B cell (primary cell): Measurements from ENCODE around the gene ELAVL3. TPM values are rescaled to one million over a fixed set of nuclear protein-coding genes. Genes with fewer than 3 reads are reported as not detected.
"Not testable (repeated sequence)": the region's sequence is repeated elsewhere in the genome, so short reads cannot be mapped to it uniquely, and the experiment has no call there.

ENCODE experiments used
- ATAC-seq: fragments of 200-7000 bp; cut with Tn5 transposase; one replicate; pipeline ENCODE4 v1.10.0; 2021; ENCODE audit warnings: low read depth, mild to moderate bottlenecking, moderate number of reproducible peaks, moderate library complexity
- CTCF ChIA-PET: fragments of 350-600 bp; sonication (Branson Sonifier 250); formaldehyde crosslinking; loops from one replicate; lab custom pipeline; 2021; ENCODE audit warnings: antibody characterized with exemption, inconsistent platforms; lab: Charles Lee
- POLR2A ChIA-PET: fragments of 350-600 bp; sonication (Branson Sonifier 250); formaldehyde crosslinking; loops from one replicate; lab custom pipeline; 2021; ENCODE audit warnings: antibody characterized with exemption; lab: Charles Lee
- DNase-seq: peaks from one replicate; pipeline ENCODE4 v3.0.0; 2013
- H2AFZ ChIP-seq: 2 replicates; pipeline ENCODE4 v1.6.1; 2012; ENCODE audit warnings: mild to moderate bottlenecking, low read depth, low read length; ENCODE audit not compliant: insufficient read depth, poor library complexity, severe bottlenecking
- H3K27ac ChIP-seq, 2 donors: 1 replicate in 1 of 2; 2 replicates in 1 of 2; pipeline ENCODE4 v1.5.1; 2012 to 2013; ENCODE audit warnings: low read length in 2 of 2, mild to moderate bottlenecking in 2 of 2, moderate library complexity in 1 of 2
- H3K27me3 ChIP-seq, 4 experiments: fragments of 200-600 bp in 1 of 4; sonication (generic) in 1 of 4; replicated peaks in 1 of 4; 1 replicate in 2 of 4; 2 replicates in 2 of 4; pipeline versions ENCODE4 v1.6.1 to v1.7.0; 2013 to 2016; ENCODE audit warnings: low read length in 3 of 4, mild to moderate bottlenecking in 2 of 4, mixed read lengths in 1 of 4, moderate library complexity in 1 of 4; ENCODE audit not compliant: insufficient read depth in 4 of 4, control insufficient read depth in 3 of 4; ENCODE audit errors: control extremely low read depth in 1 of 4
- H3K36me3 ChIP-seq, 2 experiments: replicated peaks in 1 of 2; 1 replicate in 1 of 2; 2 replicates in 1 of 2; pipeline versions ENCODE4 v1.6.1 to v1.7.1; 2013; ENCODE audit warnings: low read length in 1 of 2; ENCODE audit not compliant: insufficient read depth in 2 of 2, control insufficient read depth in 1 of 2; ENCODE audit errors: control extremely low read depth in 1 of 2, extremely low read depth in 1 of 2
- H3K4me1 ChIP-seq, 2 donors: fragments of 200-600 bp in 1 of 2; sonication (generic) in 1 of 2; 1 replicate in 1 of 2; 2 replicates in 1 of 2; pipeline versions ENCODE4 v1.5.1 to v1.6.1; 2013 to 2017; ENCODE audit warnings: low read length in 2 of 2; ENCODE audit not compliant: control insufficient read depth in 2 of 2, insufficient read depth in 2 of 2
- H3K4me2 ChIP-seq: replicated peaks from 2 replicates; pipeline ENCODE3; 2012; ENCODE audit warnings: mild to moderate bottlenecking, low read depth, low read length; ENCODE audit not compliant: poor library complexity, severe bottlenecking
- H3K4me3 ChIP-seq, 5 experiments: fragments of 200-600 bp in 1 of 5; sonication (generic) in 1 of 5; 1 replicate in 3 of 5; 2 replicates in 2 of 5; pipeline versions ENCODE4 v1.5.1 to v1.7.0; 2011 to 2016; ENCODE audit warnings: low read length in 4 of 5, mild to moderate bottlenecking in 4 of 5, low read depth in 2 of 5, control low read depth in 1 of 5, moderate library complexity in 1 of 5; ENCODE audit not compliant: insufficient read depth in 1 of 5; ENCODE audit errors: control extremely low read depth in 1 of 5, extremely low read depth in 1 of 5
- H3K79me2 ChIP-seq: fragments of 200-600 bp; sonication (generic); one replicate; pipeline ENCODE4 v1.6.0; 2016; ENCODE audit warnings: low read length; ENCODE audit not compliant: control insufficient read depth, insufficient read depth
- H3K9ac ChIP-seq: fragments of 200-600 bp; sonication (generic); 2 replicates; pipeline ENCODE4 v1.6.1; 2017; ENCODE audit warnings: mild to moderate bottlenecking, low read length, moderate library complexity
- H3K9me3 ChIP-seq, 3 donors: one replicate each; pipeline versions ENCODE4 v1.6.1 to v1.7.1; 2013; ENCODE audit warnings: low read length in 2 of 3; ENCODE audit not compliant: control insufficient read depth in 2 of 3, insufficient read depth in 1 of 3; ENCODE audit errors: control extremely low read depth in 1 of 3
- H4K20me1 ChIP-seq: 2 replicates; pipeline ENCODE4 v1.6.0; 2012; ENCODE audit warnings: mild to moderate bottlenecking, low read length; ENCODE audit not compliant: insufficient read depth, control insufficient read depth, poor library complexity, severe bottlenecking
- H3K27ac Mint-ChIP-seq: one replicate; pipeline ENCODE4 v1.8.0; 2021; ENCODE audit warnings: mixed read lengths
- H3K27me3 Mint-ChIP-seq: one replicate; pipeline ENCODE4 v1.8.0; 2021; ENCODE audit warnings: mixed read lengths
- H3K4me1 Mint-ChIP-seq: one replicate; pipeline ENCODE4 v1.8.0; 2021; ENCODE audit warnings: mixed read lengths
- H3K4me3 Mint-ChIP-seq: one replicate; pipeline ENCODE4 v1.8.0; 2021; ENCODE audit warnings: mixed read lengths
- H3K9me3 Mint-ChIP-seq: one replicate; pipeline ENCODE4 v1.8.0; 2022; ENCODE audit warnings: mixed read lengths; ENCODE audit not compliant: insufficient read depth
- CTCF ChIP-seq: fragments of 200-600 bp; IDR thresholded peaks from one replicate; pipeline ENCODE4 v1.8.0; 2022; ENCODE audit warnings: antibody characterized with exemption, mild to moderate bottlenecking
- EZH2 ChIP-seq: IDR thresholded peaks from 2 replicates; pipeline ENCODE4 v1.6.1; 2012; ENCODE audit warnings: borderline replicate concordance, low read depth, mild to moderate bottlenecking, moderate library complexity, low read length; ENCODE audit not compliant: insufficient read depth, poor library complexity, severe bottlenecking
- WGBS: methylation state at CpG from one replicate; pipeline ENCODE4 v1.1.5; 2013; ENCODE audit warnings: missing lambda C conversion rate; ENCODE audit not compliant: insufficient coverage; 5-methylcytosine and 5-hydroxymethylcytosine counted together
- intact Hi-C: fragments of 100-400 bp; cut with micrococcal nuclease; formaldehyde crosslinking; loops from one replicate; pipeline ENCODE4 v1.10.0; 2022
- polyA plus RNA-seq: library from polyadenylated mRNA; depleted of rRNA; stranded (reverse); fragments of >200 nt; gene quantifications from 2 replicates; pipeline ENCODE4 v1.2.3, GENCODE V29; 2012
- total RNA-seq, 2 donors: library from RNA; stranded (reverse); fragments of 120-200 nt in 1 of 2; gene quantifications; 1 replicate in 1 of 2; 2 replicates in 1 of 2; pipeline versions ENCODE4 v1.2.3 to v1.2.4, GENCODE V29; 2013 to 2022

Gene ELAVL3
- total and polyA plus RNA-seq, 2 donors (not counting 1 experiment from before 2014, with no cell fraction given), result 0.01 TPM; not detected in 1

- 8% methylated on average over 9 of the region's 9 CpGs for WGBS
- Mint-ChIP-seq H3K27me3 (no peaks in the 10 kb centered on the region), H3K4me3 (peak overlapping the region; percentile 96), H3K9me3 (no peaks in the 10 kb centered on the region), H3K27ac (peak overlapping the region; percentile 88), H3K4me1 (peaks cover 29% of the 10 kb centered on the region)
- peaks cover 0 to 22% of the 10 kb centered on the region in 2 experiments for H3K36me3 ChIP-seq
- H3K27ac ChIP-seq, result peak overlapping the region; percentile 70 to 92
- DNase-seq (no peak), ATAC-seq (no peak)
- TF ChIP-seq CTCF, result no peak
- TF ChIP-seq EZH2, result no peak
- H2AFZ ChIP-seq, result peak overlapping the region; percentile 99
- H4K20me1 ChIP-seq, result no peaks in the 10 kb centered on the region
- peak overlapping the region; percentile 76 to 95 (median 80) for H3K4me3 ChIP-seq
- peak overlapping the region; percentile 95 for H3K9ac ChIP-seq
- CTCF ChIA-PET, result interaction anchor here (0.6 to 1.4 kb wide), 11 partner anchors 9 to 141 kb away, joined by 3 to 17 read pairs (median 5); partner anchors contain the start of genes RGL3 and SWSAP1
- H3K79me2 ChIP-seq, result peaks cover 24% of the 10 kb centered on the region
- peaks cover 27 to 40% of the 10 kb centered on the region in 2 donors for H3K4me1 ChIP-seq
- POLR2A ChIA-PET, result interaction anchor here (0.5 to 1.4 kb wide), 6 partner anchors 12 to 569 kb away, joined by 3 to 15 read pairs (median 5); partner anchors contain the start of gene SWSAP1
- H3K27me3 ChIP-seq, result no peaks in the 10 kb centered on the region
- intact Hi-C loops, result loop anchor here (1.0 to 5.0 kb wide), 7 partner anchors 12 to 148 kb away; partner anchors contain the start of genes CCDC159, SWSAP1, TMEM205 and ZNF653
- H3K9me3 ChIP-seq, result peaks cover 0 to 2% (median 0%) of the 10 kb centered on the region in 3 donors
- H3K4me2 ChIP-seq, result peak overlapping the region; percentile 97
These were observed 46.2 kb downstream of the ELAVL3 start for GRCh38 chr19:11434703-11435056.

- DNase-seq, H3K9ac ChIP-seq, H3K27me3 Mint-ChIP-seq, H3K27me3 ChIP-seq, H3K27ac ChIP-seq, H3K4me3 ChIP-seq, POLR2A ChIA-PET, H3K9me3 ChIP-seq, H3K9me3 Mint-ChIP-seq, H4K20me1 ChIP-seq, H2AFZ ChIP-seq, intact Hi-C loops, H3K4me3 Mint-ChIP-seq, CTCF ChIA-PET, H3K4me2 ChIP-seq, ATAC-seq: not testable (repeated sequence)
- peaks cover 27 to 36% of the 10 kb centered on the region in 2 donors for H3K4me1 ChIP-seq
- Mint-ChIP-seq H3K4me1 (peaks cover 29% of the 10 kb centered on the region), H3K27ac (peak overlapping the region; percentile 26)
- WGBS, result 100% methylated on average over 3 of the region's 3 CpGs
- H3K79me2 ChIP-seq, result peaks cover 23% of the 10 kb centered on the region
- peaks cover 0 to 15% of the 10 kb centered on the region in 2 experiments for H3K36me3 ChIP-seq
These were observed 47.3 kb downstream of the ELAVL3 start for GRCh38 chr19:11433526-11433925.
